Right atrium auricular region (tissue), 2 donors: ENCODE data around the gene CCS. TPM values are rescaled to one million over a fixed set of nuclear protein-coding genes. Genes with fewer than 3 reads are reported as not detected.

Experiments used
- DNase-seq: peaks from one replicate; pipeline ENCODE4 v3.0.0-alpha.2; 2019; ENCODE audit warnings: low spot score
- H3K27ac ChIP-seq, 2 donors: fragments of 200-600 bp; sonication (generic); 1 replicate in 1 of 2; 2 replicates in 1 of 2; pipeline ENCODE4 v1.5.1; 2016 to 2019
- H3K27me3 ChIP-seq, 2 donors: fragments of 200-600 bp; sonication (generic); one replicate each; pipeline versions ENCODE4 v1.5.1 to v1.6.0; 2017 to 2019
- H3K36me3 ChIP-seq: fragments of 200-600 bp; sonication (generic); one replicate; pipeline ENCODE4 v1.5.1; 2016
- H3K4me1 ChIP-seq, 2 donors: fragments of 200-600 bp; sonication (generic); one replicate each; pipeline versions ENCODE4 v1.5.1 to v1.6.0; 2017 to 2019
- H3K4me3 ChIP-seq, 2 donors: fragments of 200-600 bp; sonication (generic); 1 replicate in 1 of 2; 2 replicates in 1 of 2; pipeline ENCODE4 v1.5.1; 2017 to 2019; ENCODE audit warnings: mild to moderate bottlenecking in 1 of 2, moderate library complexity in 1 of 2
- H3K9me3 ChIP-seq, 2 donors: fragments of 200-600 bp; sonication (generic); one replicate each; pipeline ENCODE4 v1.5.1; 2019
- CTCF ChIP-seq, 2 donors: fragments of 200-600 bp; sonication (generic); IDR thresholded peaks; one replicate each; pipeline ENCODE4 v1.5.1; 2019; ENCODE audit warnings: antibody characterized with exemption in 2 of 2
- total RNA-seq, 2 donors: library from RNA; depleted of rRNA; stranded (reverse); fragments of >200 nt; gene quantifications; one replicate each; pipeline ENCODE4 v1.1.0, GENCODE V29; 2016

The CCS gene
- total RNA-seq, 2 donors from 2014 or later = 13.8 to 18.6 TPM

- H3K4me1 ChIP-seq = peaks cover 0 to 45% of the 10 kb centered on the region in 2 donors
- peaks cover 2% of the 10 kb centered on the region for H3K36me3 ChIP-seq
- no peaks in the 10 kb centered on the region for H3K9me3 ChIP-seq
- peak overlapping the region in 1 of 2 donors; percentile 91 for H3K4me3 ChIP-seq
- no peak for TF ChIP-seq CTCF (IDR thresholded peaks at IDR 0.05)
- H3K27ac ChIP-seq = peak overlapping the region in 1 of 2 donors; percentile 70
- DNase-seq = no peak
- no peaks in the 10 kb centered on the region for H3K27me3 ChIP-seq
Observed at GRCh38 chr11:66546966-66547661, 45.9 kb upstream of the CCS start.

- no peak overlapping the region for H3K4me3 ChIP-seq
- H3K4me1 ChIP-seq = peaks cover 0 to 41% of the 10 kb centered on the region in 2 donors
- H3K27me3 ChIP-seq = no peaks in the 10 kb centered on the region
- no peak for TF ChIP-seq CTCF (IDR thresholded peaks at IDR 0.05)
- H3K9me3 ChIP-seq = no peaks in the 10 kb centered on the region
- H3K36me3 ChIP-seq = no peaks in the 10 kb centered on the region
- no peak for DNase-seq
- H3K27ac ChIP-seq = no peak overlapping the region
Observed at GRCh38 chr11:66547662-66548009, 45.3 kb upstream of the CCS start.

GRCh38 chr11:66548041-66548440 is 44.9 kb upstream of the CCS start:
- no peak for TF ChIP-seq CTCF (IDR thresholded peaks at IDR 0.05)
- Histone ChIP-seq H3K36me3 (no peaks in the 10 kb centered on the region), H3K9me3 (no peaks in the 10 kb centered on the region), H3K4me1 (peaks cover 0 to 37% of the 10 kb centered on the region in 2 donors), H3K4me3 (no peak overlapping the region), H3K27ac (no peak overlapping the region), H3K27me3 (no peaks in the 10 kb centered on the region)
- no peak for DNase-seq

- Histone ChIP-seq H3K9me3 (no peaks in the 10 kb centered on the region), H3K27ac (no peak overlapping the region), H3K4me3 (no peak overlapping the region), H3K27me3 (no peaks in the 10 kb centered on the region), H3K36me3 (no peaks in the 10 kb centered on the region), H3K4me1 (peaks cover 0 to 28% of the 10 kb centered on the region in 2 donors)
- no peak for DNase-seq
- TF ChIP-seq CTCF (IDR thresholded peaks at IDR 0.05) = no peak
Observed at GRCh38 chr11:66548774-66549630, 44.0 kb upstream of the CCS start.

GRCh38 chr11:66549696-66550095 is 43.3 kb upstream of the CCS start:
- H3K36me3 ChIP-seq = no peaks in the 10 kb centered on the region
- no peak for TF ChIP-seq CTCF (IDR thresholded peaks at IDR 0.05)
- no peak overlapping the region for H3K27ac ChIP-seq
- H3K9me3 ChIP-seq = no peaks in the 10 kb centered on the region
- no peaks in the 10 kb centered on the region for H3K27me3 ChIP-seq
- peaks cover 0 to 21% of the 10 kb centered on the region in 2 donors for H3K4me1 ChIP-seq
- H3K4me3 ChIP-seq = no peak overlapping the region
- no peak for DNase-seq
